HepG2 (cell line): ENCODE results near the gene H2AZ2. TPM values are rescaled to one million over a fixed set of nuclear protein-coding genes. Genes with fewer than 3 reads are reported as not detected.

Experiments
- CEBPG ChIP-seq: IDR thresholded peaks from 2 replicates; pipeline ENCODE4 v1.6.1; 2016
- FOXA1 ChIP-seq, 2 experiments: fragments of 450-650 bp in 1 of 2; sonication (generic) in 1 of 2; formaldehyde crosslinking in 1 of 2; IDR thresholded peaks; 2 replicates each; pipeline versions ENCODE4 v1.4.0 to v1.6.1; 2016 to 2020; ENCODE audit warnings: missing genetic modification reagents in 1 of 2
- GATAD2A ChIP-seq: IDR thresholded peaks from 2 replicates; pipeline ENCODE4 v1.6.1; 2016
- GTF3A ChIP-seq: sonication (generic); formaldehyde crosslinking; conservative IDR thresholded peaks from 2 replicates; pipeline ENCODE4 v1.4.0; 2020; ENCODE audit warnings: mild to moderate bottlenecking, missing genetic modification reagents
- HMGA1 ChIP-seq: sonication (generic); formaldehyde crosslinking; conservative IDR thresholded peaks from 2 replicates; pipeline ENCODE4 v1.4.0; 2020; ENCODE audit warnings: missing genetic modification reagents
- HOXA3 ChIP-seq: sonication (generic); formaldehyde crosslinking; IDR thresholded peaks from 2 replicates; pipeline ENCODE4 v1.5.0; 2020; ENCODE audit warnings: missing genetic modification reagents
- JUN ChIP-seq: sonication (generic); formaldehyde crosslinking; IDR thresholded peaks from 2 replicates; pipeline ENCODE4 v1.4.0; 2020; ENCODE audit warnings: mild to moderate bottlenecking, missing genetic modification reagents
- MEIS2 ChIP-seq: sonication (generic); formaldehyde crosslinking; IDR thresholded peaks from 2 replicates; pipeline ENCODE4 v1.9.0; 2021; ENCODE audit warnings: mild to moderate bottlenecking, missing genetic modification reagents
- PPARG ChIP-seq: conservative IDR thresholded peaks from 2 replicates; pipeline ENCODE4 v1.6.1; 2016; ENCODE audit warnings: missing biosample characterization, missing genetic modification reagents
- SETDB1 ChIP-seq: sonication (generic); formaldehyde crosslinking; IDR thresholded peaks from 2 replicates; pipeline ENCODE4 v1.5.1; 2020; ENCODE audit warnings: missing genetic modification reagents, mild to moderate bottlenecking, borderline replicate concordance
- SMARCC2 ChIP-seq: fragments of 450-650 bp; IDR thresholded peaks from 2 replicates; pipeline ENCODE4 v1.6.1; 2017; ENCODE audit warnings: antibody characterized with exemption, mild to moderate bottlenecking
- TEAD3 ChIP-seq: optimal IDR thresholded peaks from 2 replicates; pipeline ENCODE3; 2016; ENCODE audit warnings: borderline replicate concordance
- YEATS4 ChIP-seq: sonication (generic); formaldehyde crosslinking; IDR thresholded peaks from 2 replicates; pipeline ENCODE4 v1.4.0; 2020; ENCODE audit warnings: missing genetic modification reagents, borderline replicate concordance
- ZBTB3 ChIP-seq: sonication (generic); formaldehyde crosslinking; IDR thresholded peaks from 2 replicates; pipeline ENCODE4 v1.4.0; 2020; ENCODE audit warnings: low read depth, mild to moderate bottlenecking, moderate library complexity, missing genetic modification reagents, borderline replicate concordance
- ZNF44 ChIP-seq: sonication (generic); formaldehyde crosslinking; IDR thresholded peaks from 2 replicates; pipeline ENCODE4 v1.5.1; 2020; ENCODE audit warnings: mild to moderate bottlenecking, missing genetic modification reagents
- ZNF546 ChIP-seq: sonication (generic); formaldehyde crosslinking; conservative IDR thresholded peaks from 2 replicates; pipeline ENCODE4 v1.8.1; 2023; ENCODE audit warnings: mild to moderate bottlenecking, missing genetic modification reagents
- ZNF777 ChIP-seq: sonication (generic); formaldehyde crosslinking; IDR thresholded peaks from 2 replicates; pipeline ENCODE4 v1.4.0; 2020; ENCODE audit warnings: missing genetic modification reagents
- ZNF788 ChIP-seq: sonication (generic); formaldehyde crosslinking; IDR thresholded peaks from 2 replicates; pipeline ENCODE4 v1.5.0; 2020; ENCODE audit warnings: mild to moderate bottlenecking, missing genetic modification reagents, borderline replicate concordance
- polyA plus RNA-seq, 8 experiments: library from polyadenylated mRNA; depleted of rRNA in 3 of 8; stranded (reverse) in 7 of 8; unstranded in 1 of 8; fragments of >200 nt; fragmentation: Illumina TruSeq in 4 of 8; extraction: Trizol in 4 of 8; gene quantifications; 2 replicates each; pipeline versions ENCODE4 v1.2.1 to v1.2.3, GENCODE V29; 2011 to 2016; ENCODE audit warnings: low read depth in 4 of 8, missing spikeins in 1 of 8, mixed read lengths in 1 of 8; ENCODE audit not compliant: insufficient read depth in 1 of 8
- total RNA-seq, 5 experiments: library from RNA; depleted of rRNA; stranded (reverse); fragments of >200 nt; fragmentation: Illumina TruSeq; extraction: Trizol; gene quantifications; 2 replicates each; pipeline ENCODE4 v1.2.3, GENCODE V29; 2016; ENCODE audit warnings: low read depth in 1 of 5
- TF ChIP-seq, protein P1 (sequence below): sonication (generic); formaldehyde crosslinking; IDR thresholded peaks from 2 replicates; pipeline ENCODE4 v1.5.1; 2020; ENCODE audit warnings: missing genetic modification reagents, mild to moderate bottlenecking, borderline replicate concordance
- TF ChIP-seq, protein P2 (sequence below): sonication (generic); formaldehyde crosslinking; IDR thresholded peaks from 2 replicates; pipeline ENCODE4 v1.4.0; 2020; ENCODE audit warnings: missing genetic modification reagents, borderline replicate concordance
- TF ChIP-seq, protein P3 (sequence below): sonication (generic); formaldehyde crosslinking; IDR thresholded peaks from 2 replicates; pipeline ENCODE4 v1.4.0; 2020; ENCODE audit warnings: missing genetic modification reagents
- TF ChIP-seq, protein P4 (sequence below): sonication (generic); formaldehyde crosslinking; IDR thresholded peaks from 2 replicates; pipeline ENCODE4 v1.9.0; 2021; ENCODE audit warnings: missing genetic modification reagents, mild to moderate bottlenecking, borderline replicate concordance

H2AZ2 gene
- total and polyA plus RNA-seq, 2 of the 13 experiments (the other 11 are each of a cell fraction or from before 2014, with no cell fraction given): 121 to 223 TPM

DNA sequence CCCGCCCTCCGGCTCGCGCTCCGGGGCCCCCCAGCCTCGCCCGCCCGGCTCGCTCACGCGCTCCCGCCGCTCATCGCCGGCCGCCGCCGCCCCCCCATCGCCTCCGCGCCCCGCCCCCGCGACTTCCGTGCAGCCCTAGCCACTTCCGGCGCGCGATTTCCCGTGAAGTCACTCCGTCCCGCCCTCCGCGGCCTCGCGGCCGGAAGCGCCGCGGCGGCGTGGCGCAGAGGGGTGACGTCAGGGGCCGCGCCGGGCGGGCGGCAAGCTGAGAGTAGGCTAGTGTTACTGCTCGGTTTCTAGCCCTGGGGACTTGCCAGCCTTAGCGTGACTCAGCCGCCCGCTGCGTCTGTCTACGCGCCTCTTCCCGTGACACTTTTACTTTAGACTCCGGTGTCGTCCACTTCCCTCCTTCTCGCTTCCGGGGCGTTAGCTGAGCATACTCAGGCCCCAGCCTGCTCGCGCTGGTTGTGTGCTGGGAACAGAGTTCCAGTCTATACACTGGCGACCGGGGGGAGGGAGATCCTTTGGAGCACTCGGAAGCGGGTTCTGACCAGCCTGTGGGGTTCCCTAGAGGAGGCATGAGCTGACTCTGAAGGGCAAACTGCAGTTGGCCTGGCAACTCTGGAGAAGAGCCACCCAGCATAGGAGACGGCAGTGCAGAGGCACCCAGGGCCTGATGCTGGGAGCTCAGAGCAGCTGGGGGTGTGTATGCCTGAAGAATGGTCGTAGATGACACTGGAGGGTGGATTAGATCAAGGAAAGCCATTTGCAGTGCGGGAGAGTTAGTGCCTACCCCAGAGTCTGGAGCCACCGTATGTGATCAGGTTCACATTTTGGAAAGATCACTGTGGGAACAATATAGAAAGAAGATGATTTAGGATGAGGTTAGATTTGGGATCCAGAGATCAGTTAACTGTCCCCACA, 37.8 kb upstream of the H2AZ2 start, which contains the start of gene PURB (continued):
- no peak for TF ChIP-seq ZNF777 (CRISPR knock-in tag)
- TF ChIP-seq ZNF546 (CRISPR knock-in tag): no peak; the same call in 1 of the 2 replicates
- TF ChIP-seq MEIS2: 0 out of 2 replicates have a peak, but pooled peaks have one; percentile 10
- 0 out of 2 replicates have a peak, but pooled peaks have one; percentile 28 for TF ChIP-seq GATAD2A (CRISPR knock-in tag)
- TF ChIP-seq HOXA3 (CRISPR knock-in tag): peak; percentile 98
- TF ChIP-seq, protein P1, sequence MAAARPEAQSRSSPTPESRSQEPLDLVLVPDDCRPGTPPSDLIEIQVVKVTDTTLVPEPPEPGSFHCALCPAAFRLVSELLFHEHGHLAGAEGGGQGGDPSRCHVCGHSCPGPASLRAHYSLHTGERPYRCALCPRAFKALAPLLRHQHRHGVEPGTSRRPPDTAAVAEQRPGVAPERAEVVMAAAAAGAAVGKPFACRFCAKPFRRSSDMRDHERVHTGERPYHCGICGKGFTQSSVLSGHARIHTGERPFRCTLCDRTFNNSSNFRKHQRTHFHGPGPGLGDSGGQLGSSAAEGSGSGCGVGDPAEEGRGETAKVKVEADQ (CRISPR knock-in tag): no peak
- TF ChIP-seq TEAD3 (CRISPR knock-in tag): peak; percentile 43
- 0 out of 2 replicates have a peak, but pooled peaks have one; percentile 56 for TF ChIP-seq ZBTB3 (CRISPR knock-in tag)
- TF ChIP-seq ZNF44 (CRISPR knock-in tag): 0 out of 2 replicates have a peak, but pooled peaks have one; percentile 67
- no peak for TF ChIP-seq PPARG (CRISPR knock-in tag)
- TF ChIP-seq CEBPG (CRISPR knock-in tag): no peak; the same call in 1 of the 2 replicates
- TF ChIP-seq YEATS4: peak; percentile 83; the same call in 1 of the 2 replicates
- TF ChIP-seq FOXA1 (IDR thresholded peaks at IDR 0.05): no peak
- TF ChIP-seq FOXA1 (CRISPR knock-in tag; IDR thresholded peaks at IDR 0.05): no peak
- TF ChIP-seq HMGA1 (CRISPR knock-in tag): no peak
- TF ChIP-seq, protein P2, sequence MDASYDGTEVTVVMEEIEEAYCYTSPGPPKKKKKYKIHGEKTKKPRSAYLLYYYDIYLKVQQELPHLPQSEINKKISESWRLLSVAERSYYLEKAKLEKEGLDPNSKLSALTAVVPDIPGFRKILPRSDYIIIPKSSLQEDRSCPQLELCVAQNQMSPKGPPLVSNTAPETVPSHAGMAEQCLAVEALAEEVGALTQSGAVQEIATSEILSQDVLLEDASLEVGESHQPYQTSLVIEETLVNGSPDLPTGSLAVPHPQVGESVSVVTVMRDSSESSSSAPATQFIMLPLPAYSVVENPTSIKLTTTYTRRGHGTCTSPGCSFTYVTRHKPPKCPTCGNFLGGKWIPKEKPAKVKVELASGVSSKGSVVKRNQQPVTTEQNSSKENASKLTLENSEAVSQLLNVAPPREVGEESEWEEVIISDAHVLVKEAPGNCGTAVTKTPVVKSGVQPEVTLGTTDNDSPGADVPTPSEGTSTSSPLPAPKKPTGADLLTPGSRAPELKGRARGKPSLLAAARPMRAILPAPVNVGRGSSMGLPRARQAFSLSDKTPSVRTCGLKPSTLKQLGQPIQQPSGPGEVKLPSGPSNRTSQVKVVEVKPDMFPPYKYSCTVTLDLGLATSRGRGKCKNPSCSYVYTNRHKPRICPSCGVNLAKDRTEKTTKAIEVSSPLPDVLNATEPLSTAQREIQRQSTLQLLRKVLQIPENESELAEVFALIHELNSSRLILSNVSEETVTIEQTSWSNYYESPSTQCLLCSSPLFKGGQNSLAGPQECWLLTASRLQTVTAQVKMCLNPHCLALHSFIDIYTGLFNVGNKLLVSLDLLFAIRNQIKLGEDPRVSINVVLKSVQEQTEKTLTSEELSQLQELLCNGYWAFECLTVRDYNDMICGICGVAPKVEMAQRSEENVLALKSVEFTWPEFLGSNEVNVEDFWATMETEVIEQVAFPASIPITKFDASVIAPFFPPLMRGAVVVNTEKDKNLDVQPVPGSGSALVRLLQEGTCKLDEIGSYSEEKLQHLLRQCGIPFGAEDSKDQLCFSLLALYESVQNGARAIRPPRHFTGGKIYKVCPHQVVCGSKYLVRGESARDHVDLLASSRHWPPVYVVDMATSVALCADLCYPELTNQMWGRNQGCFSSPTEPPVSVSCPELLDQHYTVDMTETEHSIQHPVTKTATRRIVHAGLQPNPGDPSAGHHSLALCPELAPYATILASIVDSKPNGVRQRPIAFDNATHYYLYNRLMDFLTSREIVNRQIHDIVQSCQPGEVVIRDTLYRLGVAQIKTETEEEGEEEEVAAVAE (CRISPR knock-in tag): 0 out of 2 replicates have a peak, but pooled peaks have one; percentile 19
- peak; percentile 70 for TF ChIP-seq ZNF788 (CRISPR knock-in tag)
- no peak for TF ChIP-seq GTF3A (CRISPR knock-in tag)
- no peak for TF ChIP-seq SMARCC2
- TF ChIP-seq, protein P3, sequence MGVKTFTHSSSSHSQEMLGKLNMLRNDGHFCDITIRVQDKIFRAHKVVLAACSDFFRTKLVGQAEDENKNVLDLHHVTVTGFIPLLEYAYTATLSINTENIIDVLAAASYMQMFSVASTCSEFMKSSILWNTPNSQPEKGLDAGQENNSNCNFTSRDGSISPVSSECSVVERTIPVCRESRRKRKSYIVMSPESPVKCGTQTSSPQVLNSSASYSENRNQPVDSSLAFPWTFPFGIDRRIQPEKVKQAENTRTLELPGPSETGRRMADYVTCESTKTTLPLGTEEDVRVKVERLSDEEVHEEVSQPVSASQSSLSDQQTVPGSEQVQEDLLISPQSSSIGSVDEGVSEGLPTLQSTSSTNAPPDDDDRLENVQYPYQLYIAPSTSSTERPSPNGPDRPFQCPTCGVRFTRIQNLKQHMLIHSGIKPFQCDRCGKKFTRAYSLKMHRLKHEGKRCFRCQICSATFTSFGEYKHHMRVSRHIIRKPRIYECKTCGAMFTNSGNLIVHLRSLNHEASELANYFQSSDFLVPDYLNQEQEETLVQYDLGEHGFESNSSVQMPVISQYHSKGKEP: peak; percentile 26; the same call in 1 of the 2 replicates
- peak; percentile 78 for TF ChIP-seq JUN
- no peak for TF ChIP-seq SETDB1 (CRISPR knock-in tag)
- TF ChIP-seq, protein P4, sequence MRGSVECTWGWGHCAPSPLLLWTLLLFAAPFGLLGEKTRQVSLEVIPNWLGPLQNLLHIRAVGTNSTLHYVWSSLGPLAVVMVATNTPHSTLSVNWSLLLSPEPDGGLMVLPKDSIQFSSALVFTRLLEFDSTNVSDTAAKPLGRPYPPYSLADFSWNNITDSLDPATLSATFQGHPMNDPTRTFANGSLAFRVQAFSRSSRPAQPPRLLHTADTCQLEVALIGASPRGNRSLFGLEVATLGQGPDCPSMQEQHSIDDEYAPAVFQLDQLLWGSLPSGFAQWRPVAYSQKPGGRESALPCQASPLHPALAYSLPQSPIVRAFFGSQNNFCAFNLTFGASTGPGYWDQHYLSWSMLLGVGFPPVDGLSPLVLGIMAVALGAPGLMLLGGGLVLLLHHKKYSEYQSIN (CRISPR knock-in tag): no peak
